AG04449 (cell line): Measurements from ENCODE around the gene CCDC177.
A peak's percentile ranks its signal among the peaks of the same experiment; 100 is the strongest.

ENCODE experiments used
- CTCF ChIA-PET: fragments of 350-600 bp; formaldehyde crosslinking; extraction: SDS; loops from one replicate; lab custom pipeline; 2021; ENCODE audit warnings: antibody characterized with exemption; lab: Yijun Ruan, JAX
- POLR2A ChIA-PET: fragments of 400-600, 350-600 bp; formaldehyde crosslinking; extraction: SDS; loops from one replicate; lab custom pipeline; 2020; ENCODE audit warnings: antibody characterized with exemption, inconsistent platforms; lab: Yijun Ruan, JAX
- DNase-seq: peaks from one replicate; pipeline ENCODE4 v3.0.0-alpha.2; 2010; ENCODE audit warnings: low read depth, low spot score
- H3K4me3 ChIP-seq: 2 replicates; pipeline ENCODE4 v1.5.1; 2011; ENCODE audit warnings: low read depth, mild to moderate bottlenecking, control low read depth, low read length
- CTCF ChIP-seq: IDR thresholded peaks from one replicate; pipeline ENCODE4 v1.5.1; 2011; ENCODE audit warnings: mild to moderate bottlenecking, moderate library complexity, low read length, control low read depth, inconsistent platforms; ENCODE audit not compliant: insufficient read depth; ENCODE audit errors: missing control alignments

CCDC177 gene

GRCh38 chr14:69582212-69582611, 7.5 kb upstream of the CCDC177 start:
- ChIA-PET CTCF (interaction anchor here (0.7 to 5.3 kb wide), 5 partner anchors 7 to 227 kb away, joined by 3 to 210 read pairs (median 39); partner anchors contain the start of genes CCDC177 and SUSD6), POLR2A (no interaction called here)
- TF ChIP-seq CTCF: no peak
- no peak overlapping the region for H3K4me3 ChIP-seq
- no peak for DNase-seq

- no peak for TF ChIP-seq CTCF
- H3K4me3 ChIP-seq: no peak overlapping the region
- ChIA-PET CTCF (interaction anchor here (0.8 to 2.8 kb wide), 11 partner anchors 9 to 150 kb away, joined by 3 to 32 read pairs (median 5); no protein-coding TSS in a partner anchor), POLR2A (interaction anchor here (0.7 kb wide), 1 partner anchor 186 kb away, joined by 3 read pairs; the partner anchor contains the start of gene SRSF5)
- DNase-seq: no peak
Measured at GRCh38 chr14:69581316-69581935, 6.8 kb upstream of the CCDC177 start.

GRCh38 chr14:69580009-69580577, 5.4 kb upstream of the CCDC177 start:
- ChIA-PET POLR2A (no interaction called here), CTCF (interaction anchor here (0.5 to 2.8 kb wide), 29 partner anchors 8 to 299 kb away, joined by 3 to 32 read pairs (median 4); no protein-coding TSS in a partner anchor)
- no peak overlapping the region for H3K4me3 ChIP-seq
- peak; percentile 42 for DNase-seq
- peak; percentile 69 for TF ChIP-seq CTCF

- CTCF ChIA-PET: interaction anchor here (0.5 to 2.8 kb wide), 22 partner anchors 9 to 336 kb away, joined by 3 to 32 read pairs (median 4); no protein-coding TSS in a partner anchor
- TF ChIP-seq CTCF: no peak
- DNase-seq: no peak
- no peak overlapping the region for H3K4me3 ChIP-seq
- POLR2A ChIA-PET: no interaction called here
Measured at GRCh38 chr14:69579476-69579875, 4.8 kb upstream of the CCDC177 start.

DNA sequence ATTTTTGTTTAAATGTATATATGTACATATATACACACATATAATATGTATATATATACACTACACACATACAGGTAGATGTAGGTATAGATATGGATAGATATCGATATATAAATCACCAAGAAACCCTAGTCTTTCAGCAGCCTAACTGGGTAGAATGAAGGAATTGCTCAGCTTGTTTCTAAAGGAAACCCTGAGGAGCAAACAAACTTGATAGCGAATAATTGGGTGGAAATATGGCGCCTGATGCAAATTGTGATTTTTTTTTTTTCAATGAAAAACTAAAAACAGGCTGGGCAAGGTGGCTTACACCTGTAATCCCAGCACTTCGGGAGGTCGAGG, 254 bp upstream of the CCDC177 start:
- no peak overlapping the region for H3K4me3 ChIP-seq
- POLR2A ChIA-PET: no interaction called here
- no peak for TF ChIP-seq CTCF
- CTCF ChIA-PET: interaction anchor here (0.6 to 7.9 kb wide), 22 partner anchors 8 to 408 kb away, joined by 3 to 55 read pairs (median 9); no protein-coding TSS in a partner anchor
- no peak for DNase-seq

- POLR2A ChIA-PET: no interaction called here
- CTCF ChIA-PET: interaction anchor here (0.7 to 7.9 kb wide), 23 partner anchors 9 to 338 kb away, joined by 3 to 55 read pairs (median 9); no protein-coding TSS in a partner anchor
- no peak overlapping the region for H3K4me3 ChIP-seq
- DNase-seq: no peak
- TF ChIP-seq CTCF: no peak
Measured at GRCh38 chr14:69573831-69574262, 824 bp downstream of the CCDC177 start.
